VCaP (cell line): ENCODE results near the gene TSPAN19.
A peak's percentile ranks its signal among the peaks of the same experiment; 100 is the strongest.

Experiments
- H3K27ac ChIP-seq: fragments of 450-650 bp; 2 replicates; pipeline ENCODE4 v1.5.1; 2017
- TF ChIP-seq, protein P1 (sequence below): fragments of 450-650 bp; conservative IDR thresholded peaks from 2 replicates; pipeline ENCODE4 v1.5.1; 2017; ENCODE audit warnings: mild to moderate bottlenecking, moderate library complexity

TSPAN19 gene

DNA sequence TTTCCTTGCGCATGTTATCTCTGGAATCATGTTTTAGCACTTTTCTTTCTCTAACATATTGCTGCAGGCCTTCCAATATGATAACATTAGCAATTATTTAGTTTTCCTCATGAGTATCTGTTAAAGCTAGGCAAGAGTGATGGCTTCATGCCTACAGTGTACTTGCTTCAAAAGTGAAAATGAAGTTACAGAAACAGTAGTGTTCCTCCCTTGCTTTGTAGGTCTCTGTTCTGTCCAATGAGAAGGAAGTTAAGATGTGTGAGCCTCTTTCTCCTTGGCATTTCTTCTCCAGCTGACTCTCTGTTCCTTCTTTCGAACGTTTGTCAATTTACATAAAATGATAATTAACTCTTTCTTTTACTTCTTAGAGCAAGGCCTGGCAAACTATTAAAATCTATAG is 22.3 kb upstream of the TSPAN19 start:
- TF ChIP-seq, protein P1, sequence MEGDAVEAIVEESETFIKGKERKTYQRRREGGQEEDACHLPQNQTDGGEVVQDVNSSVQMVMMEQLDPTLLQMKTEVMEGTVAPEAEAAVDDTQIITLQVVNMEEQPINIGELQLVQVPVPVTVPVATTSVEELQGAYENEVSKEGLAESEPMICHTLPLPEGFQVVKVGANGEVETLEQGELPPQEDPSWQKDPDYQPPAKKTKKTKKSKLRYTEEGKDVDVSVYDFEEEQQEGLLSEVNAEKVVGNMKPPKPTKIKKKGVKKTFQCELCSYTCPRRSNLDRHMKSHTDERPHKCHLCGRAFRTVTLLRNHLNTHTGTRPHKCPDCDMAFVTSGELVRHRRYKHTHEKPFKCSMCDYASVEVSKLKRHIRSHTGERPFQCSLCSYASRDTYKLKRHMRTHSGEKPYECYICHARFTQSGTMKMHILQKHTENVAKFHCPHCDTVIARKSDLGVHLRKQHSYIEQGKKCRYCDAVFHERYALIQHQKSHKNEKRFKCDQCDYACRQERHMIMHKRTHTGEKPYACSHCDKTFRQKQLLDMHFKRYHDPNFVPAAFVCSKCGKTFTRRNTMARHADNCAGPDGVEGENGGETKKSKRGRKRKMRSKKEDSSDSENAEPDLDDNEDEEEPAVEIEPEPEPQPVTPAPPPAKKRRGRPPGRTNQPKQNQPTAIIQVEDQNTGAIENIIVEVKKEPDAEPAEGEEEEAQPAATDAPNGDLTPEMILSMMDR = no peak
- H3K27ac ChIP-seq = no peak overlapping the region

DNA sequence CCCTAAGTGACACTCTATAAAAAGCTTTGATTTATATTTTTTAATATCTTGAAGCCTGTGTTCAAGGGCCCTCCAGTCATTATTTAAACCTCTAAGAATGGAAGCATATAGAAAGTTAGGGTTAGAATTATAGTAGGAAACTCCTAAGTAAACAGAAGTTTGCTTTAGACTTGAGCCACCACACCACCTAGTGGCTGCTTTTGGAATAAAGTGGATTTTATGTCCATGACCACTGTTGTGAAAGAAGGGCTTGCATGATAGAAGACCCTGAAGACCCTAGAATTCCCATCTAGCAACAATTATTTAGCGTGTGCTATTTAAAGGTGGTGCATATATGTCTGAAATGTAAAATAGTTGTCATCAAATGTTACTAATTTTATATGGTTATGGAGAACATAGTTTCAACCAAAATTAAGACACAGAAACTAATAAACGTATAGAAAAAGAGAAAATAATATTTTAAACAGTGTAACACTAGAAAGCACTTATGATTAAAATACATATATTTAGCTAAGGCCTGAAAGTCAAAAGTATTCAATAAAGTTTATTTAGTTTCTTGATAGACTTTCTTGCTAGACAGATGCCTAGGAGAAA is 21.4 kb upstream of the TSPAN19 start:
- TF ChIP-seq, protein P1 = peak; percentile 93

DNA sequence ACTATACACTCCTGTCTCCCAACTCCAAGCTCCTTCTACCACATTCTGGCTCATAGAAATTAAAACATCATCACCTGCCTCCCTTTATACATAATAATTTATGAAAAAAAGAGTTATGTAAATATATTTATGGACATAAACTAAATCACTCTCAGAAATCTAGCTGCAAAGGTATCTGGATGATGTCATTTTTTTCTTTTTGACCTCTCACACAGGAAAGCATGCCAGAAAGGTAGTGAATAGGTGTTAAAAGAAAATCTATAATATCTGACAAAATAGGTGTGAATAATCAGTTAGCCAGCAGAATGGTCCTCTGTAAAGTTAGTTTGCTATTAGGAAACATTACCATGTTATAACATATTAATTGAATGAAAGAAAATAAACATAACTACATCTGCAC is 7.8 kb upstream of the TSPAN19 start:
- TF ChIP-seq, protein P1 = no peak
- H3K27ac ChIP-seq = no peak overlapping the region

More for the DNA sequence above, 21.4 kb upstream of the TSPAN19 start:
- no peak overlapping the region for H3K27ac ChIP-seq

DNA sequence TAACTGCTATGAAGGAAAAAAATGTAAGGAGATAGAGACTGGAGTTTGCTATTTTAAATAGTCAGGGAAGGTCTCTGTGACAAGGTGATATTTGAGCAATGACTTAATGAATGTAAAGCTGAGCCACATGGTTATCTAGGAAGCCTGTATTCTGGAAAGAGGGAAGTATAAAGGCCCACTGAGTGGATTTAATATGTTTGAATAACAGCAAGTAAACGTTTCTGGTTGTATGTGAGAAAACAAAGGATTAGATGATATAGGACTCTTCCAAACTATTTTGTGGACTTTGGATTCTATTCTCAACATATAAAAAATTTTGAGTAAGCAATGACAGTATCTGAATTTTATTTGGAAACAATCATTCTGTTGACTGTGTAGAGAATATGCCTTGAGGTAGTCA is 5.3 kb upstream of the TSPAN19 start:
- H3K27ac ChIP-seq = peak overlapping the region; percentile 31; the same call in 1 of the 2 replicates
- TF ChIP-seq, protein P1 = no peak

DNA sequence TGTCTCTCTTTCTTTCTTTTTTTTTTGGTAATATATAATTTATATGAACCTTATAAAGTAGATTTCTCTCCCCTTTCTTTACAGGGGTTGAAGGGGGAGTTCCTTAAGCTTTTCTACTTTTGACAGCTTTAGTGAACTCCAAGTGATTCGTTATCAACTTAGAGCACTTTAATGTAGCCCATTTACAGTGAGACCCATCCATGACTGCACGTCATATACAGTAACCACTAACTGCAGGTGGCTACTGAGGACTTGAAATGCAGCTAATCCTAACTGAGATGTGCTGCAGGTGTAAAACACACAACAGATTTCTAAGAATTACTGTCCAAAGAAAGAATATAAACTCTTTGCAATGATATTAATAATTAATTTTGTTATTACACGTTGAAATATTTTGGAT is 656 bp upstream of the TSPAN19 start:
- TF ChIP-seq, protein P1 = no peak
- H3K27ac ChIP-seq = no peak overlapping the region

DNA sequence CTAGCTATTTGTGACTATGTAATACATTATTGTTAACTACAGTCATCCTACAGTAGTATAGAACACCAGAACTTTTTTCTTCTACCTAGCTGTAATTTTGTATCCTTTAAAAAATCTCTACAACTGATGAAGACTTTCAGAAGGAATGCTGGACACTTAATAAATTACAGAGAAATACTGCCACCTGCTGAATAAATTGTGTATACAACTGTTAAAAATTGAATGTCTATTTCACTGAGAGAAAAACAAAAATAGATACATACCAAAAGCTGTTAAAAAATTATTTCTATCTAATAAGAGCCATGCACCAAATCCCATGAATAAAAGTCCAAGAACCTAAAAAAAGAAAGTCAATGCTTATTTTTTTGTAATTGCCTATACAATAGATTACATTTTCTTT is 6.6 kb downstream of the TSPAN19 start:
- TF ChIP-seq, protein P1 = peak; percentile 77
- no peak overlapping the region for H3K27ac ChIP-seq

DNA sequence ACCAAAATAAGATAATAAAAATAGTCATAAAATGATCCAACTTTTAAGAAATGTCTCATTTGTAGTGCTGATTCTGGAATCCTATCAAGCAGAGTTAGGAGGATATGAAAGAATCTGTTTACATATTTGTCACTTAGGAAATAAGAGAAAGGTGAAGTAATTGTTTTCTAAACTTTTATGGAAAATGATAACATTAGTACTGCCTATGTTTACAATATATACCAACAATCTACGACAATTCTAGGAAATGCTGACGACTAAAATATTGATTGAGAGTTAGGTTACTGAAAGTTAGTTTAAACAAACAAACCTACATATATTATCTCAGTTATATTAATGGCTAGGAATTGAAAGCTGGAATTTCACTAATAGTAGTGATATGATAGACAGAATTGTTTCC is 18.0 kb downstream of the TSPAN19 start:
- H3K27ac ChIP-seq = no peak overlapping the region
- TF ChIP-seq, protein P1 = no peak
